ENCODE data around the gene AFTPH. TPM values are rescaled to one million over a fixed set of nuclear protein-coding genes. Genes with fewer than 3 reads are reported as not detected.

The AFTPH gene
- total and polyA plus RNA-seq, 9 of the 15 experiments (the other 6 are each of a cell fraction or from before 2014, with no cell fraction given): 8.0 to 26.2 (median 13.8) TPM

GRCh38 chr2:64523666-64524603 lies at the start of gene AFTPH (continued):
- TF ChIP-seq COPS2 (conservative IDR thresholded peaks at IDR 0.05) (no peak), NFRKB (IDR thresholded peaks at IDR 0.05; ENCODE audit: low read depth) (peak; percentile 57; the same call in 1 of the 2 replicates), ZNF347 (CRISPR knock-in tag; IDR thresholded peaks at IDR 0.05; ENCODE audit: low read depth) (no peak), TFAM (CRISPR knock-in tag; conservative IDR thresholded peaks at IDR 0.05) (no peak), KLF6 (CRISPR knock-in tag; IDR thresholded peaks at IDR 0.05; ENCODE audit: borderline replicate concordance) (no peak), SREBF1 (IDR thresholded peaks at IDR 0.05; ENCODE audit: borderline replicate concordance, low read depth, low read length) (no peak), ZBTB12 (CRISPR knock-in tag; IDR thresholded peaks at IDR 0.05) (peak; percentile 88), FOXM1 (IDR thresholded peaks at IDR 0.05; ENCODE audit: low read depth) (no peak), FOXM1 (CRISPR knock-in tag; IDR thresholded peaks at IDR 0.05; ENCODE audit: low read depth) (no peak), RFX1 (IDR thresholded peaks at IDR 0.05) (no peak), CHAMP1 (IDR thresholded peaks at IDR 0.05) (no peak; the same call in 1 of the 2 replicates), CBFB (CRISPR knock-in tag; IDR thresholded peaks at IDR 0.05) (no peak; the same call in 1 of the 2 replicates), KLF1 (tag; IDR thresholded peaks at IDR 0.05) (peak; percentile 76; the same call in 1 of the 2 replicates), ZSCAN29 (IDR thresholded peaks at IDR 0.05) (no peak; the same call in 1 of the 2 replicates), USF2 (CRISPR knock-in tag; IDR thresholded peaks at IDR 0.05) (no peak), RAD51 (IDR thresholded peaks at IDR 0.05; ENCODE audit: borderline replicate concordance, low read depth) (no peak), PHF20 (IDR thresholded peaks at IDR 0.05; ENCODE audit: partially characterized antibody) (peak; percentile 37), POLR2B (IDR thresholded peaks at IDR 0.05; ENCODE audit: low read depth, partially characterized antibody) (peak; percentile 64), CHD1 (IDR thresholded peaks at IDR 0.05; ENCODE audit: low read length) (no peak), HOXB6 (CRISPR knock-in tag; IDR thresholded peaks at IDR 0.05; ENCODE audit: borderline replicate concordance) (no peak), AFF4 (CRISPR knock-in tag; IDR thresholded peaks at IDR 0.05) (no peak)

Data from K562 (cell line).